Measurements from ENCODE around the gene LLCFC1.

DNA sequence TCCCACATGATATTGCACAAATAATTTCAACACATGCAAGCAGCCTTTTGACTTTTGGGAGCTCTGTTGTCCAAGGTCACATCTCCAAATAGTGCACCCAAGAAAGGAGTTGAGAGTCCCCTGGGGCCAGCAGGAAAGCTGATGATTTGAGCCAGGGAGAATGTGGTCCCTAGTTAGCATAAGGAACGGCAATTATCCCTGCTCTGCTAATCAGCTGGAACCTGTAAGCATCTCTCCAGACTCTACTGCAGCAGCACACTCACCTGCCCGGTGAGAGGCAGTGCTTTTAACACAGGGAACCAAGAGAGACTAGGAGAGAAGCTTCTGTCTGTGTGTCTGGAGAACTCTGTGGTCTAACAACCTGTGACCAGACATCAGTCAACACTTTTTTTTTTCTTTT is 22.8 kb upstream of the LLCFC1 start:
- TF ChIP-seq, protein P1, sequence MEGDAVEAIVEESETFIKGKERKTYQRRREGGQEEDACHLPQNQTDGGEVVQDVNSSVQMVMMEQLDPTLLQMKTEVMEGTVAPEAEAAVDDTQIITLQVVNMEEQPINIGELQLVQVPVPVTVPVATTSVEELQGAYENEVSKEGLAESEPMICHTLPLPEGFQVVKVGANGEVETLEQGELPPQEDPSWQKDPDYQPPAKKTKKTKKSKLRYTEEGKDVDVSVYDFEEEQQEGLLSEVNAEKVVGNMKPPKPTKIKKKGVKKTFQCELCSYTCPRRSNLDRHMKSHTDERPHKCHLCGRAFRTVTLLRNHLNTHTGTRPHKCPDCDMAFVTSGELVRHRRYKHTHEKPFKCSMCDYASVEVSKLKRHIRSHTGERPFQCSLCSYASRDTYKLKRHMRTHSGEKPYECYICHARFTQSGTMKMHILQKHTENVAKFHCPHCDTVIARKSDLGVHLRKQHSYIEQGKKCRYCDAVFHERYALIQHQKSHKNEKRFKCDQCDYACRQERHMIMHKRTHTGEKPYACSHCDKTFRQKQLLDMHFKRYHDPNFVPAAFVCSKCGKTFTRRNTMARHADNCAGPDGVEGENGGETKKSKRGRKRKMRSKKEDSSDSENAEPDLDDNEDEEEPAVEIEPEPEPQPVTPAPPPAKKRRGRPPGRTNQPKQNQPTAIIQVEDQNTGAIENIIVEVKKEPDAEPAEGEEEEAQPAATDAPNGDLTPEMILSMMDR (IDR thresholded peaks at IDR 0.05; ENCODE audit: low read depth, low read length, missing input control), result no peak
- TF ChIP-seq, protein P2, sequence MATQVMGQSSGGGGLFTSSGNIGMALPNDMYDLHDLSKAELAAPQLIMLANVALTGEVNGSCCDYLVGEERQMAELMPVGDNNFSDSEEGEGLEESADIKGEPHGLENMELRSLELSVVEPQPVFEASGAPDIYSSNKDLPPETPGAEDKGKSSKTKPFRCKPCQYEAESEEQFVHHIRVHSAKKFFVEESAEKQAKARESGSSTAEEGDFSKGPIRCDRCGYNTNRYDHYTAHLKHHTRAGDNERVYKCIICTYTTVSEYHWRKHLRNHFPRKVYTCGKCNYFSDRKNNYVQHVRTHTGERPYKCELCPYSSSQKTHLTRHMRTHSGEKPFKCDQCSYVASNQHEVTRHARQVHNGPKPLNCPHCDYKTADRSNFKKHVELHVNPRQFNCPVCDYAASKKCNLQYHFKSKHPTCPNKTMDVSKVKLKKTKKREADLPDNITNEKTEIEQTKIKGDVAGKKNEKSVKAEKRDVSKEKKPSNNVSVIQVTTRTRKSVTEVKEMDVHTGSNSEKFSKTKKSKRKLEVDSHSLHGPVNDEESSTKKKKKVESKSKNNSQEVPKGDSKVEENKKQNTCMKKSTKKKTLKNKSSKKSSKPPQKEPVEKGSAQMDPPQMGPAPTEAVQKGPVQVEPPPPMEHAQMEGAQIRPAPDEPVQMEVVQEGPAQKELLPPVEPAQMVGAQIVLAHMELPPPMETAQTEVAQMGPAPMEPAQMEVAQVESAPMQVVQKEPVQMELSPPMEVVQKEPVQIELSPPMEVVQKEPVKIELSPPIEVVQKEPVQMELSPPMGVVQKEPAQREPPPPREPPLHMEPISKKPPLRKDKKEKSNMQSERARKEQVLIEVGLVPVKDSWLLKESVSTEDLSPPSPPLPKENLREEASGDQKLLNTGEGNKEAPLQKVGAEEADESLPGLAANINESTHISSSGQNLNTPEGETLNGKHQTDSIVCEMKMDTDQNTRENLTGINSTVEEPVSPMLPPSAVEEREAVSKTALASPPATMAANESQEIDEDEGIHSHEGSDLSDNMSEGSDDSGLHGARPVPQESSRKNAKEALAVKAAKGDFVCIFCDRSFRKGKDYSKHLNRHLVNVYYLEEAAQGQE (IDR thresholded peaks at IDR 0.05), result no peak
- no peak for TF ChIP-seq TAF1 (conservative IDR thresholded peaks at IDR 0.05)
